HL-60 (cell line): Measurements from ENCODE around the gene MMP15.
A peak's percentile ranks its signal among the peaks of the same experiment; 100 is the strongest.
"Not testable (repeated sequence)": the region's sequence is repeated elsewhere in the genome, so short reads cannot be mapped to it uniquely, and the experiment has no call there.

ENCODE experiments used
- DNase-seq, 2 experiments: peaks; one replicate each; pipeline ENCODE4 v3.0.0-alpha.2; 2010 to 2020; ENCODE audit warnings: low read depth in 1 of 2, low spot score in 1 of 2
- H3K27ac ChIP-seq: fragments of 250-450 bp; sonication (Bioruptor Pico); replicated peaks from 2 replicates; pipeline ENCODE4 v1.5.1; 2020; ENCODE audit warnings: mild to moderate bottlenecking, moderate library complexity
- H3K27me3 ChIP-seq: fragments of 250-450 bp; sonication (Bioruptor Pico); 2 replicates; pipeline ENCODE4 v1.5.1; 2021; ENCODE audit warnings: mild to moderate bottlenecking, moderate library complexity; ENCODE audit not compliant: insufficient read depth, poor library complexity, severe bottlenecking
- H3K4me3 ChIP-seq: replicated peaks from 2 replicates; pipeline ENCODE4 v1.5.1; 2011; ENCODE audit warnings: mild to moderate bottlenecking, control low read depth, low read length; ENCODE audit not compliant: insufficient read depth
- GABPA ChIP-seq: IDR thresholded peaks from 2 replicates; pipeline ENCODE4 v1.6.1; 2012; ENCODE audit warnings: low read depth
- POLR2AphosphoS5 ChIP-seq: IDR thresholded peaks from 2 replicates; pipeline ENCODE4 v1.6.1; 2012; ENCODE audit warnings: low read depth
- REST ChIP-seq: IDR thresholded peaks from 2 replicates; pipeline ENCODE4 v1.6.1; 2012; ENCODE audit warnings: low read depth; ENCODE audit not compliant: insufficient replicate concordance
- SPI1 ChIP-seq: IDR thresholded peaks from 2 replicates; pipeline ENCODE4 v1.6.1; 2012; ENCODE audit warnings: low read depth, mild to moderate bottlenecking, borderline replicate concordance
- long read RNA-seq: library from polyadenylated mRNA; unstranded; transcript quantifications from one replicate; pipeline ENCODE4 v2.0.0, GENCODE V29; 2020
- TF ChIP-seq, protein P1 (sequence below): IDR thresholded peaks from one replicate; pipeline ENCODE4 v1.5.1; 2011; ENCODE audit warnings: low read length, control low read depth, inconsistent platforms; ENCODE audit not compliant: insufficient read depth

MMP15 gene
- long read RNA-seq: 0 reads

DNA sequence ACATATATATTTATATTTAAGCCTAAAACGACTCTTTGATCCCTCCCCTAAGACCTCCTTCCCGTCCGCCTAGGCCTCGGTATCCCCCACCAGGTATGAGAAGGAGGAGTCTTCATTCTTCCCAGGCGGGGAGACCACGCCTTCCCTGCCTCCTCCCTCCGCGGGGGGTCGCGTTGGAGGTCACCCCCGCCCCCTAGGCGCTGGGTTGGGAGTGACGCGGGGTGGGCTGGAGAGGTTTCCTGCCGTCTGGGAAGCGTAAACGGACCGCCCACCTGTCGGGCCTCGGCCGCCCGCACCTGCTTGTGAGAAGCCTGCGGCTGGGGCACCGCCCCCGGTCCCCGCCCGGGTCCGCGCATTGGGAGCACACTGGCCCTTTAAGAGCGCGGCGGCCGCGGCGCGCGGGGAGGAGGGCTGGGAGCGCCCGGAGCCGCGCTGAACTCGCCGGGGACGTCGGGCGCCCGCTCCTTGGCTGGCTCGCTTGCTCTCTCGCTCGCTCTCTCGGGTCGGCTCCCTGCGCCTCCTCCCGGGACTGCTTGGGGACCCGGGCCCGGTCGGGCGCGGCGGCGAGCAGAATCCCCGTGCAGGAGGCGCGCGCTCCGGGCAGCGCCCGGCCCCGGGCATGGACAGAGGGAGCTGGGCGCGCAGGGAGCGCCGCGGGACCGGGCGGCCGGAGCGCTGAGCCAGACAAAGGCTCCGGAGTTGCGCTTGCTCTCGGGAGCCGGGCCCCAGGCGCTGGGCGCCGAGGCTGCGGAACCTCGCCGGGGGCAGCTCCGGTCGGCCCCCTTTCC lies at the start of gene MMP15:
TSS of gene MMP15 (plus strand) at position 404 of the 788 bp plus-strand sequence. CDS start 597 bp downstream, outside the sequence.
- Histone ChIP-seq H3K4me3 (peak within 1 kb of the TSS; percentile 47), H3K27me3 (peaks cover 22% of the 10 kb centered on the region), H3K27ac (no peak within 1 kb of the TSS)
- peak in 1 of 2 experiments; percentile 38 for DNase-seq
- TF ChIP-seq SPI1: no peak
- no peak for TF ChIP-seq GABPA
- no peak for TF ChIP-seq REST
- TF ChIP-seq, protein P1, sequence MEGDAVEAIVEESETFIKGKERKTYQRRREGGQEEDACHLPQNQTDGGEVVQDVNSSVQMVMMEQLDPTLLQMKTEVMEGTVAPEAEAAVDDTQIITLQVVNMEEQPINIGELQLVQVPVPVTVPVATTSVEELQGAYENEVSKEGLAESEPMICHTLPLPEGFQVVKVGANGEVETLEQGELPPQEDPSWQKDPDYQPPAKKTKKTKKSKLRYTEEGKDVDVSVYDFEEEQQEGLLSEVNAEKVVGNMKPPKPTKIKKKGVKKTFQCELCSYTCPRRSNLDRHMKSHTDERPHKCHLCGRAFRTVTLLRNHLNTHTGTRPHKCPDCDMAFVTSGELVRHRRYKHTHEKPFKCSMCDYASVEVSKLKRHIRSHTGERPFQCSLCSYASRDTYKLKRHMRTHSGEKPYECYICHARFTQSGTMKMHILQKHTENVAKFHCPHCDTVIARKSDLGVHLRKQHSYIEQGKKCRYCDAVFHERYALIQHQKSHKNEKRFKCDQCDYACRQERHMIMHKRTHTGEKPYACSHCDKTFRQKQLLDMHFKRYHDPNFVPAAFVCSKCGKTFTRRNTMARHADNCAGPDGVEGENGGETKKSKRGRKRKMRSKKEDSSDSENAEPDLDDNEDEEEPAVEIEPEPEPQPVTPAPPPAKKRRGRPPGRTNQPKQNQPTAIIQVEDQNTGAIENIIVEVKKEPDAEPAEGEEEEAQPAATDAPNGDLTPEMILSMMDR: no peak
- no peak for TF ChIP-seq POLR2AphosphoS5

GRCh38 chr16:57976331-57976796 lies 49.2 kb upstream of the MMP15 start:
- Histone ChIP-seq H3K27ac (no peak overlapping the region), H3K27me3 (no peaks in the 10 kb centered on the region)
- TF ChIP-seq POLR2AphosphoS5: no peak
- no peak for TF ChIP-seq REST
- TF ChIP-seq GABPA: no peak
- TF ChIP-seq, protein P1: no peak
- TF ChIP-seq SPI1: no peak

DNA sequence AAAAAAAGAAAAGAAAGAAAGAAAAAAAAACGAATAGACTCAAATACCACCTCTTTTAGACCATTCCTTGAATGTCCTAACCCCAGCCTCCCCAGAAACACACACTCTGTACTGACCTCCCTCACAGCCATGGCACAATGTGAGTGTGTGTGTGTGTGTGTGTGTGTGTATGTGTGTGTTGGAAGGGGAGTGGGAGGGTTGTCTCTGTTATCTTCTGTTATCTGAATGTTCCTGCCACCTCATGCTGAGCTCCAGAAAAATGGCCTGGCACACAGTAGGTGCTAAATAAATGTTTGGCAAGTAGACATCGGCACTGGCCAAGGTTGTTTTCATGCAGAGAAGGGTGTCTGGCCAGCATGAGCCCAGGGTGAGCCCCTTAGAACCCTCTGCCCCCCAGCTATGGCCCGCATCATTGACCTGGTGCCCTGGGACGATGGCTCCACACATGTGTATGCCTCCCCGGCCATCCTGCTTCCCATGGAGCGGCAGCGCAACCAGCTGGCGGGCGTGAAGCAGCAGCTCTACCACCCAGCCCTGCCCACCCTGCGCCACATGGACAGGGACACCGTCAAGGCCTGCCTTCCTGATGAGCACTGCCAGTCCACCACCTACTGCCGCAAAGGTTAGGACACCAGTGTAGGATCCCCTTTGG lies 48.0 kb upstream of the MMP15 start:
- DNase-seq: no peak
- Histone ChIP-seq H3K27me3 (no peaks in the 10 kb centered on the region), H3K4me3 (no peak overlapping the region), H3K27ac (no peak overlapping the region)
- no peak for TF ChIP-seq SPI1
- no peak for TF ChIP-seq GABPA
- no peak for TF ChIP-seq REST
- TF ChIP-seq, protein P1: no peak
- TF ChIP-seq POLR2AphosphoS5: no peak

More at GRCh38 chr16:57976331-57976796, 49.2 kb upstream of the MMP15 start:
- no peak for DNase-seq
- no peak overlapping the region for H3K4me3 ChIP-seq

DNA sequence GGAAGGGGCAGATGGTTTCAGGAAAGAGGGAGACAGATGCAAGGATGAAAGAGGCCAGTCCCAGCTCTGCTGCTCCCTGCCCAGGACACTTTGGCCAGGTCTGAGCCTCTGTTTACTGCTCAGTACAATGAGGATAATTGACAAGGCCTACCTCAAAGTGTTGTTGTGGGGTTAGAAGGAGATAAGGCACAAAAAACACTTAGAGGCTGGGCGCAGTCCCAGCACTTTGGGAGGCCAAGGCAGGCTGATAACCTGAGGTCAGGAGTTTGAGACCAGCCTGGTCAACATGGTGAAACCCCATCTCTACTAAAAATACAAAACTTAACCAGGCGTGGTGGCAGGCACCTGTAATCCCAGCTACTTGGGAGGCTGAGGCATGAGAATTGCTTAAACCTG lies 47.5 kb upstream of the MMP15 start:
- DNase-seq, H3K4me3 ChIP-seq, H3K27me3 ChIP-seq, H3K27ac ChIP-seq: not testable (repeated sequence)
